GM19324 (cell line): ENCODE results near the gene UBE3B.

ENCODE experiments used
- ATAC-seq: cut with Tn5 transposase; IDR thresholded peaks from one replicate; pipeline ENCODE4 v1.9.1; 2021; ENCODE audit warnings: mild to moderate bottlenecking, moderate library complexity; ENCODE audit not compliant: unreplicated experiment, low FRiP score

UBE3B gene

GRCh38 chr12:109547286-109547685 lies 69.9 kb downstream of the UBE3B start:
- ATAC-seq, result no peak

GRCh38 chr12:109548258-109548657 lies 70.8 kb downstream of the UBE3B start:
- no peak for ATAC-seq

GRCh38 chr12:109549613-109550270 lies 72.3 kb downstream of the UBE3B start:
- no peak for ATAC-seq

GRCh38 chr12:109550281-109550680 lies 72.8 kb downstream of the UBE3B start:
- no peak for ATAC-seq

DNA sequence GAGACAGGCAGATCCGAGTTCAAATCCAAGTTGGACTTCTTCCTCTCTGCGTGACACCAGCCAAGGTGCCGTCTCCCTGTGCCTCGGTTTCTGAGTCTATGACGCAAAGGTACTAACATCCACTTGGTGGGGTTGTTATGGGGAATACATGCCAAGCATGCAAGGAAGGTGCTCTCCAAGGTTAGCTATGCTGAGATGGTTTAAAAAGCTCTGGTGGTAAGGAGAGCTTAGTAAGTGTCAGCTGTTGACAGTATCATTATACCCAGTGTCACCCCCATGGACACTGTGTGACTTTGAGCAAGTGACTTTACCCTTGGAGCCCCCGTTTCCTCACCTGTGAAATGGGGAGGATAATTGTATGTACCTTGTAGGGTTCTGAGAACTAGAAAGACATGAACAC lies 73.7 kb downstream of the UBE3B start:
- no peak for ATAC-seq

GRCh38 chr12:109552971-109553370 lies 75.5 kb downstream of the UBE3B start:
- no peak for ATAC-seq

DNA sequence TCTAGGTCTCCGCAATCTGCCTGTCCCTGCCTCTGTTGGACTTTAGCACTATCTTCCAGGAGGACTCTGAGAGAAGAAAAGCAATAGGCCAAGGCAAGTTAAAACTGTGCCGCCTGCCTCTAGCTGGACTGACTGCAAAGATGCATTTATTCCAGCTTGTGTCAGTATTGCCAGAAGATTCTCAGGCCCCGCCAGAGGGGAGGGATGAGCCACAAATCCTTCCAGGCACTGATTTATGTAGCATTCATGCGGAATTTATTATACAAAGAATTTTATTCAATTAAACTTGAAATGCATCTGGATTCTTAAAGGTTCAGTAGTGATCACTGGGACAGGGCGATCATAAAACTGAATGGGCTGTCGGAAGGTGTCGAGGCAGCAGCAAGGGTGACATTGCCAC lies 76.0 kb downstream of the UBE3B start:
- no peak for ATAC-seq

DNA sequence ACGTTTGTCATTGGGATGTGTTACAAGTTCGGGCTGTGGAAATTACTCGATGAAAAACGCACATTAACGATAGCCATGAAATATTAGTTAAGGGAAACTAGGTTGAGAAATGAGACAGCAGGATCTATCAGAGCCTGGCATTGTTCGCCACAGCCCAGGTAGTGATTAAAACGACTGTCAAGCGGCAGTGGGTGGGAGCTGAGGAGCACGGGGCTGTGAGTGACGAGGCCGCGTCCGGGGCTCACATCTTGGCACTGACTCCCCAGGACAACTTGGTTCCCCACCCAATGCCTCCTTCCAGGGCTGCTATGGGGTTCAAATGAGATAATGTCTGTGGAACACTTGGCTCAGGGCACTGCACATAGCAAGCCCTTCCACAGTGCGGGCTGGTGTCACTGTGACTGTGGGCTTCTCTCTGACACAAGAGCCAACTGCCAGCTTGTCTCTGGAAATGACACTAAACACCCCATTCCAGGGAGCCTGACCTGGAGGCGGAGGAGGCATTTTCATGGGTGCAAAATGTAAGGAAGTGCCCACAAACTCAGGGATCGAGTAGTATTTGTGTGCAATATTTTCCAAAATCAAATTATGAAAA lies 76.6 kb downstream of the UBE3B start:
- no peak for ATAC-seq

GRCh38 chr12:109554761-109555160 lies 77.3 kb downstream of the UBE3B start:
- no peak for ATAC-seq

- no peak for ATAC-seq
Observed at GRCh38 chr12:109555431-109556315, 78.2 kb downstream of the UBE3B start.

DNA sequence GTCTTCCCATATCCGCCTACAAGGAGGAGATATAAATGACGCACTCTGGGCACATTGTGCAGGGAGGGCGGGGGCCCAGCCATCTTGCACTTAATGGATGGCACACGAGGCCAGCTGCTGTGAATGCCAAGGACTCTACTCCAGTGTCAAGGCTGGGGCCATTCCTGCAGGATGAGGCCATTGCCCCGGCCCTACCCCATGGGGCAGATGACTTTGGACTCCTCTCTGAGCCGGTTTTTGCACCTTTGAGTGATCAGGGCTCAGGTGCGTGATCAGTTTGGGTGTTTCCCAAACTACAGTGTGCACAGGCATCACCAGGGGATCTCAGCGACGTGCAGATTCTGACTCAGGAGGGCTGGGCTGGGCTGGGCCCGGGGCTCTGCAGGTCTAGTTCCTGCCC lies 79.8 kb downstream of the UBE3B start:
- no peak for ATAC-seq

- ATAC-seq, result no peak
Observed at GRCh38 chr12:109557805-109558204, 80.4 kb downstream of the UBE3B start.

- ATAC-seq, result no peak
Observed at GRCh38 chr12:109558374-109559199, 81.2 kb downstream of the UBE3B start.

DNA sequence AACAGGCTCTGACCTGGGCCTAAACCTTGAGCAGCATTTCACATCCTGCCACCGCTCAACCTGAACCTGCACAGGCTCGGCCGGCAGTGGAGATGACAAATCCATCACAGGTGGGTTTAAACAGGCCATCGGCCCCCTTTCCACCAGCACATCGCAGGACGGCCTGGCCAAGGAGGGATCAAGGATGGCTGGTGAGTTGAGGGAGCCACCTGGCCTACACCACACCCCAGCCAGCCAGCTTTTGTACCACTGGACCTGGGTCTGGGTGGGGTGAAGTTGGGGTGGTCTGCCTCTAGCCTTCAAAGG lies 81.7 kb downstream of the UBE3B start:
- no peak for ATAC-seq

- ATAC-seq, result no peak
Observed at GRCh38 chr12:109559601-109560000, 82.2 kb downstream of the UBE3B start.

DNA sequence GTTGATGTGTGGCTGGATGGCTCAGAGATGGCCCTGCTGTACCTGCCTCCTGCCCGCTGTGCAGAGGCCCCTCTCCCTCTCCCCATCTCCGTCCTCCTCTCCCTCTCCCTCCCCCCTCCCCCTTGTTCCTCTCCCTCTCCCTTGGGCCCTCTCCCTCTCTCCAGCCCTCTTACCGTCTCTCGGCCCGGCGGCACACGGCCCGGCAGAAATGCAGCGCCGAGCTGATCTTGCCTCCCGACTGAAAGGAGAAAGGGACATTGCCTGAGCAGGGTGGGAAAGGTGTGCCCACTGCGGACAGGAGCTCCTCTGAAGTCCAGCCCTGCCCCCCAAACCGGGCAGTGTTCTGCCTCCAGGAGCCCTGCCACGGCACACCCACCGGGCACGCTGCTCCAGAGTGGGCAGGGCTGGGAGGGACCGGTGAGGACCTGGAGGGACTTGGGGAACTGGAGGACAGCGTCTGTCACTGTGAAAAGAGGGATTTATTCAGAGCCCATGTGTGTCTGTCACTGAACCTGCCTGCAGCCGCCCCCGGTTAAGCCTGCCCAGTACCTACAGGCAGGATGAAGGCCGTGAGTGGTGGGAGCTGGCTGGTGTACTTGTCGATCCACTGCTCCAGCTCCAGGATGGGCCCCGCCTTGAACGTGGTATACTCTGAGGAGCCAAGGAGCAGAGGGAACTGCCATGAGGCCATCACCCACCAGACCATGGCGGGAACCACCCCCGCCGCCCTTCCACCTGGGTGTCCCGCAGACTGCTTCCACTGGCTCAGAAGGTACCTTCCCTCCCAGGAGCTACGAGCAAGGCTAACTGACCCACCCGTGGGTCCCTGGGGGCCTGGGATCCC lies 83.7 kb downstream of the UBE3B start:
- no peak for ATAC-seq

DNA sequence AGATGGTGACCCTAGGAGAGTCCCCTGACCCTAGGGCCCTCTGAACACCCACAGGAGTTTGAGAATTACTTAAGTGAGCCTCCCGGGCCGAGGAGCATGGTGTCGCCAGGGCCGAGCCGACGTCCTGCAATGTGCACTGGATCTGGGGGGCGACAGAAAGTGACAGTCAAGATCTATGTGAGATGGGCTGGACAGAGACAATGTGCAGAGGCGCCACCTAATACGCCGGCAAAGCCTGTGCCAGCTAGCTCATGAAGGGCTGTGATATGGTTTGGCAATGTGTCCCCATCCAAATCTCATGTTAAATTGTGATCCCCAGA lies 84.2 kb downstream of the UBE3B start:
- no peak for ATAC-seq

GRCh38 chr12:109562871-109563270 lies 85.4 kb downstream of the UBE3B start:
- no peak for ATAC-seq

DNA sequence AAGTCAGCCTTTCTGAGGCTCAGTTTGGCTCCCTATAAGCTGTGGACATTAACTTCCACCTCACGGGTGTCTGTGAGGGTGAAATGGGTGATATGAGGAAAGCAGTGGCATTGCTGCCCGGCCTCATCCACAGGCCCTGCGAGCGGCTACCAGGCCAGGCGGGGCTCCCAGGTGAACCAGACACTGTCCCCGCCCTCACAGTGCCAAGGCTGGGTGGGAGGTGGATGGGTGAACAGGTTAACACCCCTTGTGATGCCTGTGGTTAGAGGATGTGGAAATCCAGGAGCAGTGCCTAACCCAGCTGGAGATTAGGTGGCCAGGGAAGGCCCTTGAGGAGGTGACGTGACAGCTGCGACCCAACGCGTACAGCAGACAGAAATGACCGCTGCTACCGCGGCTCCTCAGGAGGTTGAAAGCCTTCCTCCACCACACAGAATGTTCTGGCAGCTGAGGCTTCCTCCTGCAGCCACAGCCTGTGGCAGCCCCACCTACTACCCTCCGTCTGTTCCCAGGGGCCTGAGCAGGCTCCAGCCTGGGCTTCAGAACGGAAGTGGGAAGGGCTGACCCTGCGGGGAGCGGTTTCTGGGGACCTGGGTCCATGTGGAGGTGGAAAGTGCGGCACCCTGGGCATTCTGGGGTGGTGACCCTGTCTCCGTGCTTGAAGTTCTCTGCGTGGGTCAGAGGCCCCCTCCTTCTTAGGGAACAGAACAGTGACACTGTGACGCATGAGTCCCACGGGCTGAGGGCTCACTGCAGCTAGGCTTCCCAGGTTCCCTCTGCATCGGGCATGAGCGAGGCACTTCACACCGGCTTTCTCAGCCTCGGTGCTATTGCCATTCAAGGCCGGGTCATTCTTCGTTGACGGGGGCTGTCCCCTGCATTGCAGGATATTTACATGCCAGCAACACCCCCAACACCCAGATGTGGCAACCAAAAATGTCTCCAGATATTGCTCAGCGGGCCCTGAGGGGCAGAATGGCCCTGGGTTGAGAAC lies 86.2 kb downstream of the UBE3B start:
- no peak for ATAC-seq
